Chondrocyte (in vitro differentiated cells): ENCODE results near the gene ATP5ME. TPM values are rescaled to one million over a fixed set of nuclear protein-coding genes. Genes with fewer than 3 reads are reported as not detected.
"Not testable (repeated sequence)": the region's sequence is repeated elsewhere in the genome, so short reads cannot be mapped to it uniquely, and the experiment has no call there.

ENCODE experiments used
- DNase-seq: peaks from one replicate; pipeline ENCODE4 v3.0.0; 2021; ENCODE audit warnings: mixed read lengths, low spot score
- H3K27ac Mint-ChIP-seq: one replicate; pipeline ENCODE4 v1.8.0; 2021; ENCODE audit warnings: mild to moderate bottlenecking, moderate library complexity, mixed read lengths; ENCODE audit not compliant: unreplicated experiment
- H3K27me3 Mint-ChIP-seq: 2 replicates; pipeline ENCODE4 v1.8.0; 2021; ENCODE audit warnings: low read depth, mixed read lengths
- H3K36me3 Mint-ChIP-seq: 2 replicates; pipeline ENCODE4 v1.8.0; 2021; ENCODE audit warnings: low read depth, mixed read lengths
- H3K4me1 Mint-ChIP-seq: 2 replicates; pipeline ENCODE4 v1.8.0; 2021; ENCODE audit warnings: low read depth, mild to moderate bottlenecking, mixed read lengths
- H3K4me3 Mint-ChIP-seq: one replicate; pipeline ENCODE4 v1.8.0; 2021; ENCODE audit warnings: mild to moderate bottlenecking, moderate library complexity, mixed read lengths; ENCODE audit not compliant: unreplicated experiment
- H3K9me3 Mint-ChIP-seq: 2 replicates; pipeline ENCODE4 v1.8.0; 2021; ENCODE audit warnings: low read depth, mixed read lengths
- CTCF ChIP-seq: fragments of 200-600 bp; sonication (generic); IDR thresholded peaks from 2 replicates; pipeline ENCODE4 v1.5.0; 2021; ENCODE audit warnings: antibody characterized with exemption, mild to moderate bottlenecking, moderate library complexity
- total RNA-seq: library from RNA; stranded (reverse); gene quantifications from 3 replicates; pipeline ENCODE4 v1.2.1, GENCODE V29; 2021

ATP5ME gene
- total RNA-seq, 1 donor from 2014 or later, result 240 TPM

DNA sequence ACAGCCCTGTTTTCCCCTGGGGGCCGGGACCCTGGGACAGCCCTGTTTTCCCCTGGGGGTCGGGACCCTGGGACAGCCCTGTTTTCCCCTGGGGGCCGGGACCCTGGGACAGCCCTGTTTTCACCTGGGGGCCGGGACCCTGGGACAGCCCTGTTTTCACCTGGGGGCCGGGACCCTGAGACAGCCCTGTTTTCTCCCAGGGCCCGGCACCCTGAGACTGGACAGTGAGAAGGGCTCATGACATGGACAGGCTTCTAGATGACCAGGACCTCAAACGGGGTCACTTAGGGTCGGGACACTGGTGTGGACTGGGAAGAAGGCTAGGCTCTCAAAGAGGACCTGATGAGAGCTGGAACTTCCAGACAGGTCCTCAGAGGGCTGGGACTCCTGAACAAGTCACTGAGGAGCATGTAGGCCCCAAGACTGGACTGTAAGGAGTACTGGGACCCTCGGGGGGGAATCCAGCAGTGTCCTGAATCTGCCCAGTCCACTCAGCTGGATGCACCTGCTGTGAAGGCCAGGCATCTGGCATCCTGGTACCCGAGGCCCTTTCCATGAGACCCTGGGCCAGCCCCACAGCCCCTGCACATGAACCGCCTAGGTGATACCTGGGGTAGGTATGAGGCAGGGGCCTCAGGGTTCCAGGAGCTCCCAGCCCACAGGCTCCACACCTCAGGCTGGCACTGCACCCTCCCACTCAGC, 34.0 kb upstream of the ATP5ME start:
- Mint-ChIP-seq H3K27ac (peak overlapping the region; percentile 36), H3K27me3 (no peaks in the 10 kb centered on the region), H3K9me3 (no peaks in the 10 kb centered on the region), H3K36me3 (peaks cover 1% of the 10 kb centered on the region), H3K4me3 (peak overlapping the region; percentile 22), H3K4me1 (peaks cover 35% of the 10 kb centered on the region)
- no peak for TF ChIP-seq CTCF
- no peak for DNase-seq

DNA sequence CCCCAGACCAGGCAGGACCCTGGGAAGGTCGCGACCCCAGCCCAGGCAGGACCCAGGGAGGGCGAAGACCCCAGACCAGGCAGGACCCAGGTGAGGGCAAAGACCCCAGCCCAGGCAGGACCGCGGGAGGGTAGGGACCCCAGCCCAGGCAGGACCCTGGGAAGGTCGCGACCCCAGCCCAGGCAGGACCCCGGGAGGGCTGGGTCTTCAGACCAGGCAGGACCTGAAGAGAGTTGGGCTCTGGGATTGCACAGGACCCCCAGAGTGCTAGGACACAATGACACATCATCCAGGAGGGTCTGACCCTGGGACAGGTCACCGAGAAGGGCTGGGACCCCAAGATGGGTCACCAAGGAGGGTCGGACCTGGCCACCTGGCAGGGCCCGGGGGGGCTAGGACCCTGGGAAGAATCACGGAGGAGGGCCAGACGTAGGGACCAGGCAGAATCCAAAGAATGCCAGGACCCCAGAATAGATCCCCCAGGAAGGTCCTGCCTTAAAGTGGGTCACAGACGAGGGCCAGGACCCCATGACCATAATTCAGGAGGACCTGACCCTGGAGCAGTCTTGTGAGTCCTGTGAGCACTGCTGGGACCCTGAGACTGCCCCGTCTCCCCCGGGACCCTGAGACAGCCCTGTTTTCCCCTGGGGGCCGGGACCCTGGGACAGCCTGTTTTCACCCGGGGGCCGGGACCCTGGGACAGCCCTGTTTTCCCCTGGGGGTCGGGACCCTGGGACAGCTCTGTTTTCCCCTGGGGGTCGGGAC, 32.9 kb upstream of the ATP5ME start:
- TF ChIP-seq CTCF, result no peak
- DNase-seq, result no peak
- H3K9me3 Mint-ChIP-seq, result no peaks in the 10 kb centered on the region
- H3K4me3 Mint-ChIP-seq, result peak overlapping the region; percentile 52
- H3K36me3 Mint-ChIP-seq, result peaks cover 1% of the 10 kb centered on the region
- H3K27ac Mint-ChIP-seq, result peak overlapping the region; percentile 27
- H3K27me3 Mint-ChIP-seq, result no peaks in the 10 kb centered on the region
- H3K4me1 Mint-ChIP-seq, result peaks cover 35% of the 10 kb centered on the region

- peak overlapping the region; percentile 41 for H3K27ac Mint-ChIP-seq
- not testable (repeated sequence) for H3K27me3 Mint-ChIP-seq, DNase-seq, H3K36me3 Mint-ChIP-seq, H3K9me3 Mint-ChIP-seq
- peaks cover 35% of the 10 kb centered on the region for H3K4me1 Mint-ChIP-seq
- peak overlapping the region; percentile 79 for H3K4me3 Mint-ChIP-seq
These were observed 32.1 kb upstream of the ATP5ME start for GRCh38 chr4:706083-706633.

- Mint-ChIP-seq H3K4me1 (peaks cover 28% of the 10 kb centered on the region), H3K27ac (peak within 1 kb of the TSS; percentile 45), H3K9me3 (no peaks in the 10 kb centered on the region), H3K27me3 (peaks cover 3% of the 10 kb centered on the region), H3K36me3 (peaks cover 1% of the 10 kb centered on the region), H3K4me3 (peak within 1 kb of the TSS; percentile 79)
- no peak for DNase-seq
- TF ChIP-seq CTCF, result no peak
These were observed 31.4 kb upstream of the ATP5ME start, which contains the start of gene PCGF3 for GRCh38 chr4:705278-706082. Gene PCGF3 (plus strand): TSS chr4:705832. CDS start chr4:733681, 27,849 bp downstream.

DNA sequence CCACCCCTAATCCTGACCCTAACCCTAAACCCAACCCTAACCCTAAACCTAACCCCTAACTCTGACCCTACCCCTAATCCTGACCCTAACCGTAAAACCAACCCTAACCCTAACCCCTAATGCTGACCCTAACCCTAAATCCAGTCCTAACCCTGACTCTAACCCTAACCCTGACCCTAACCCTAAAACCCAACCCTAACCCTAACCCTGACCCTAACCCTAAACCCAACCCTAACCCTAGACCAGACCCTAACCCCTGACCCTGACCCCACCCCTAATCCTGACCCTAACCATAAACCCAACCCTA, 30.8 kb upstream of the ATP5ME start:
- Mint-ChIP-seq H3K36me3 (no peaks in the 10 kb centered on the region), H3K27ac (no peak overlapping the region), H3K4me1 (peaks cover 23% of the 10 kb centered on the region), H3K4me3 (peak overlapping the region; percentile 79), H3K9me3 (no peaks in the 10 kb centered on the region), H3K27me3 (peaks cover 3% of the 10 kb centered on the region)
- TF ChIP-seq CTCF, result no peak
- DNase-seq, result no peak
